ENCODE results near the gene GMPPB.
A peak's percentile ranks its signal among the peaks of the same experiment; 100 is the strongest.
"Not testable (repeated sequence)": the region's sequence is repeated elsewhere in the genome, so short reads cannot be mapped to it uniquely, and the experiment has no call there.

The GMPPB gene

GRCh38 chr3:49699281-49699979 is 24.3 kb downstream of the GMPPB start:
- DNase-seq: no peak
- in situ Hi-C loops (cut with MboI; ENCODE audit: low pct_unique_long_range_greater_than_20kb, low sequenced_read_pairs): no loop called here

DNA sequence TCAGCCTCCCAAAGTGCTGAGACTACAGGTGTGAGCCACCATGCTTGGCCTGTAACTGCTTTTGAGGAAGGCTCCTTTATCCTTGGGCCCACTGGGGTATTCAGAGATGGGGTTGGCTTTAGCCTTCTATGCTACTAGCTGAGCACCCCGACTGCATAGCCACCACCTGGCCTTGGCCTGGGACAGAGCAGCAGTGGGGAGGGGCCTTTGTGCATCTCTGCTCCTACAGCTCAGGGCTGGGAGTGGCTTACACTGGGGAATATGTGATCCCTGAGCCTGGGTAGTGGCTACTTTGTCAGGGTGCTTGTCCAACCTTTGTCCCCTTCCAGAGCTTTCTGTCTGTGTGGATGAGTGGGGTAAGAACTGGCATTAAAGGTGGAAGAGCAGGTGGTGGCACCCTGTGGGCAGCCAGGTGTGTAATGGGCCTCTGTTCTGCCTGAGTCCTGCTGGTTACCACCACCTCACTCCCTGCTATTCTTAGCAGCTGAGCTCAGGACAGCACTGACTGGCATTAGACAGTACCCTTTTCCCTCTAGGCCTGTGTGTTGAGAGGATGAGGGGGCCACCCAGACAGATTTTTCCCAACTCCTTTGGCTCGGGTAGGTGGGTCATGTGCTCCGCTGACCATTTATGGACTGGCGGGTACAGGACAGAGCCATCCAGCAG is 28.3 kb downstream of the GMPPB start:
- DNase-seq; in situ Hi-C loops (cut with MboI; ENCODE audit: low pct_unique_long_range_greater_than_20kb, low sequenced_read_pairs): not testable (repeated sequence)

- DNase-seq; in situ Hi-C loops (cut with MboI; ENCODE audit: low pct_unique_long_range_greater_than_20kb, low sequenced_read_pairs): not testable (repeated sequence)
Measured at GRCh38 chr3:49694409-49695070, 29.2 kb downstream of the GMPPB start.

- in situ Hi-C loops (cut with MboI; ENCODE audit: low pct_unique_long_range_greater_than_20kb, low sequenced_read_pairs); DNase-seq: not testable (repeated sequence)
Measured at GRCh38 chr3:49691481-49691880, 32.3 kb downstream of the GMPPB start.

DNA sequence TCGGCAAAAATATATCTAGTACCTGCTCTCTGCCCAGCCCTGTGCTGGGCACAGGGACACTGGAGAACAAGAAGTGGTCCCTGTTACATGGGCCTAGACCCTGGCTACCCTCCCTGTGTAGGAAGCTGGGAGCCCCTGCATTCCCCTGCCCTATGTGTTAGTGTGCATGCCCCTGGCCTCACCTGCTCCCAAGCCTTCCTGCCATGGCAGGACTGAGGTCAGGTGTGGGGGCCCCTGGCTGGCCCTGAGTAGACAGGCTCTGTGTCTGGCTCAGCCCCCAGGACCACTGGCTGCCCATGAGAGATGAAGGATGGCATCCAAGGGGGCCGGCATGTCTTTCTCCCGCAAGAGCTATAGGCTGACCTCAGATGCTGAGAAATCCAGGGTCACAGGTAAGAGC is 32.9 kb downstream of the GMPPB start:
- DNase-seq; in situ Hi-C loops (cut with MboI; ENCODE audit: low pct_unique_long_range_greater_than_20kb, low sequenced_read_pairs): not testable (repeated sequence)

DNA sequence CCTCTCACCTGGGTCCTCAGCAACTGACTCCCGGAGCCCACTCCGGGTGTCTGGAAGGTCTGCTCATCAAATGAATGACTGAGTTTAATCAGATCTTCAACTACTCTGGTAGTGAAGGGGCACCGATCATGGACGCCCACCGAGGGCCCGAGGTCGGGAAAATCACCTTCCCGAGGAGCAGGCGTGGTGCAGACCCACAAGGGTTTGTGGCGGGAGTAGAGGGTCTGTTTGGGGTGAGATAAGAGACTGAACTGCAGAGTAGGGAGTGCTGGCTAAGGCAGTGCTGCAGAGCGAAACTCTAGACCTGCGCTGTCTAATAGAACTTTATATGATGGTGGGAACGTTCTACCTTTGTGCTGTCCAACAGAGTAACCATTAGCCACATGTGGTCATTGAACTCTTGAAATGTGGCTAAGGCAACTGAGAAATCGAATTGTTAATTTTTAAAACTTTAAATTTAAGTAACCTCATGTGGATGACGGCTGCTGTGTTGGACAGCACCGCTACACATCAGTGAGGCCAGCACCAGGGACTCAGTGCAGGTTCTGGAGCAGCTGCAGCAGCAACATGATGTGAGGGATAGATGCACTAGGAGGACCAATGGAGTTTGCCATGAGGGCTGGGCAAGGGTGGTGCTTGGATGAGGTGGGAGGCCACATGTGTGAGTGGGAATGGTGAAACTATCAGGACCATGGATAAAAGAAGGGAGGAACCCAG is 33.7 kb downstream of the GMPPB start:
- in situ Hi-C loops (cut with MboI; ENCODE audit: low pct_unique_long_range_greater_than_20kb, low sequenced_read_pairs); DNase-seq: not testable (repeated sequence)

DNA sequence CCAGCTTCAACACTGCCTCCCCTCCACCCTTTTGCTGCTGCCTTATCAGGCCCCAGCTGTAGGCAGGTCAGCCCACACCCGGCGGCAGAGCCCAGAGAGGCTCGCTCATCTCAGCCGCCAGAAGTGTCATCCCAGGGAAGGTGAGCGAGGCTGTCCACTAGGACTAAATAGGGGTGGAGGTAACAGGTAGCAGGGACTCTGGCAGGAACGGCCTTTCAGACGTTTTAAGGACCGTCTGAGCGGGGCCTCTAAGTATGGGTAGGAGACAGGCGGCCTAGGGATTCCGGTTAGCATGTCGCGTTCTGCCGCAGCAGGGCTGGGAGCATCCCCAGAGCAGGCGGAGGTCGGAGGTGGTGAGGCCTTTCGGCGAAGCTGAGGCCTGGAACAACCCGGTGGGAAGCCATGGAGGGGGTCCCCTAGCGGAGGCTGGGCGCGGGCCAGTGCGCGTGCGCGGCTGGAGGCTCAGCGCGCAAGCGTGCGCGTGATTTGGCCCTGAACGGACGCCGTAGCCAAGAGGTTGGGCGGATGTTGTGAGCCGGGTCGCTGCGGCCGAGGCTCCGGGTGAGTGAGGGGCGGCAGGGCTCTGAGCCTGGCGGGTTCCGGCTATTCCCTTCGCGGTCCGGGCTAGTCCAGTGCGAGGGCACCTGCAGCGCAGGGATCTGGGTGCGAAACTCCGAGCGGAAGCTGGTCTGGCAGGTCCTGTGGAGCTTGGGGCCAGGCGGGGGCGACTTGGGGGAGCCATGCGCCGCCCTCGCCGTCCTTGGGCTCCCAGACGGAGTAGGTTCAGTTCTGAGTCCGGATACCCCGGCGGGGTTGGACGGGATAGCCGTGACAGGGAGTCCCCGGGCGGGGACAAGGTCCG is 34.5 kb downstream of the GMPPB start, which contains the start of the genes MST1 and RNF123:
TSS of gene MST1 (minus strand) at position 429 of the 862 bp plus-strand sequence. CDS start 783 bp downstream, outside the sequence.
TSS of gene RNF123 (plus strand) at position 512 of the 862 bp plus-strand sequence. CDS start 1,609 bp downstream, outside the sequence.
- in situ Hi-C loops (cut with MboI; ENCODE audit: low pct_unique_long_range_greater_than_20kb, low sequenced_read_pairs): no loop called here
- DNase-seq: peak; percentile 92

DNA sequence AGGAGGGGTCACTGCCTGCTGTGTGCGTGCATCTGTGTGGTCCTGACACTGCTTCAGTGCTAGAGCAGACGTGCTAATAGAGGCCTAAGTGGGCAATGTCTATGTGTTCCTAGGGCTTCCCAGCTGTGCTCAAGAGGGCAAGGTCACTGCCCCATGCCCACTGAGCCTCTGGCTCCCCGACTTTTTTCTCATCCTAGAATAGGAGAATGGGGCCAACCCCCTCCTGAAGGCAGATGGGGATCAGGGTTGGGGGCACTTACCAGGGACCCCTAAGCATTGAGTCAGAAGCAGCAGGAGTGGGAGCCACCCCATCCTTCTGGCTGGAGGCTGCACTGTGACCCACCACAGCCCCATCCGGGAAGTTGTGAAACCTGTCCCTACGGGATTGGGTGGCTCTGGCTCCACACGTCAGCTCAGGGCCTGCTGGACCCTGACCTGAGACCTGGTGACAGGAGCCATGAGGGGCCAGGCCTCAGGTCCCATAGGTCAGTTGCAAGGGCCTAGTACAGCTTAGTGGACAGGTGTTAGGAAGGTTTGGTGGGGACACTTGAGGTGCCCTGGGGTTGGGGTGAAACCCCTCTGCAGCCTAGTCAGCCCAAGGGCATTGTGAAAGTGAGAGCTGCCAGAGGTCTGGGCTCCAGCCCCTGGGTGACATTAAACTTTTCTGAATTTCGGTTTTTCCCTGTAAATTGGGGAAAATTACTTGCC is 35.3 kb downstream of the GMPPB start:
- DNase-seq; in situ Hi-C loops (cut with MboI; ENCODE audit: low pct_unique_long_range_greater_than_20kb, low sequenced_read_pairs): not testable (repeated sequence)

DNA sequence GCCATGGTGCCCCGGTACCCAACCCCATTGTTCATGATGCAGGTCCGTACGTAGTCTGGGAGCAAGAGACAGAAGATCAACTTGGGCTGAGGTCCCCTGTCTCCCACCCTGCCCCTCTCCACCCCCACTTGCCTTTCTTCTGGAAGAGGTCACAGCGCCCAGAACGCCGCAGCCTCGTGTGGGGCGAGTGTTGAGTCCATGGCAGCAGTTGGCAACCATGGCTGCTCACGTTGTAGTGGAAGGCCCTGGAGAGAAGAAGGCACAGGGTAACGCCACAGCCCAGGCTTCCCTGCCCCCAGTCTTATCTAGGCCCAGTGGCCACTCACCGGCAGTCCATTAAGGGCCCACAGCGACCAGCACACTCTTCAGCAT is 36.3 kb downstream of the GMPPB start:
- DNase-seq; in situ Hi-C loops (cut with MboI; ENCODE audit: low pct_unique_long_range_greater_than_20kb, low sequenced_read_pairs): not testable (repeated sequence)

GRCh38 chr3:49686769-49687423 is 36.9 kb downstream of the GMPPB start:
- DNase-seq; in situ Hi-C loops (cut with MboI; ENCODE audit: low pct_unique_long_range_greater_than_20kb, low sequenced_read_pairs): not testable (repeated sequence)

- DNase-seq; in situ Hi-C loops (cut with MboI; ENCODE audit: low pct_unique_long_range_greater_than_20kb, low sequenced_read_pairs): not testable (repeated sequence)
Measured at GRCh38 chr3:49686346-49686745, 37.4 kb downstream of the GMPPB start.

- DNase-seq; in situ Hi-C loops (cut with MboI; ENCODE audit: low pct_unique_long_range_greater_than_20kb, low sequenced_read_pairs): not testable (repeated sequence)
Measured at GRCh38 chr3:49685846-49686245, 37.9 kb downstream of the GMPPB start.

DNA sequence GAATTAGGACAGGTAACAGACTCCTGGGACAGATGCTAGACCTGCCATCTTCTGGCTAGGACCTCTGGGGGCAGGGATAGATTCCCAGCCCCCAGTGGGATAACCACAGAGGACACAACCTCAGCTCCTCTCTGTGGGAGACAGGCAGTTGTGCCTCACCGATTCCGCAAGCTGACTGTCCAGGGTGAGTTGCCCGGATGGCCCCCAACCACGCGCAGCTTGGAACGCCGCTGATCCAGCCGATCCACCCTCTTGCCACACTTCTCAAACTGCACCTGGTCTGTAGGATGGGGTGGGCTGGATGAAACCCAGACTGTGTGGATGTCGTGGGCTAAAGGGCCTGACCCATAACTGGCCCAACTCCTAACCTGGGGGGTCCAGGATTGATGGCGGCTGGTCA is 38.6 kb downstream of the GMPPB start:
- DNase-seq; in situ Hi-C loops (cut with MboI; ENCODE audit: low pct_unique_long_range_greater_than_20kb, low sequenced_read_pairs): not testable (repeated sequence)

DNA sequence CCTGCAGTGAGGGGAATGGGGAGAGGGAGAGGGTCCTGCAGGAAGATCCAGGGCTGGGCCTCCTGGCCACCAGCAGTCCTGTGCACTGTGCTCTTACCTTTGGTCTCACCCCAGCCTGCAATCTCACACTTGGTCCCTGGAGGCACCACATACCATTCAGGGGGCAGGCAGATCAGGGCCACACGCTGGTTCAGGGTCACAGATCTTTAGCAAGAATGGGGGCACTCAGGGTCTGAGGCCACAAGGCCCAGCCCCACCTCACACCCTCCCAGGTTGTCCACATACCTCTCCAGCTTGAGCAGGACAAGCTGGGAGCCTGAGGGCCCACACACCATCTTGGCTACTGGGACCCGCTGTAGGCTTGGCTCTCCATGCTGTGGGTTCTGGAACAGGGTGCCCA is 39.3 kb downstream of the GMPPB start:
- DNase-seq; in situ Hi-C loops (cut with MboI; ENCODE audit: low pct_unique_long_range_greater_than_20kb, low sequenced_read_pairs): not testable (repeated sequence)

DNA sequence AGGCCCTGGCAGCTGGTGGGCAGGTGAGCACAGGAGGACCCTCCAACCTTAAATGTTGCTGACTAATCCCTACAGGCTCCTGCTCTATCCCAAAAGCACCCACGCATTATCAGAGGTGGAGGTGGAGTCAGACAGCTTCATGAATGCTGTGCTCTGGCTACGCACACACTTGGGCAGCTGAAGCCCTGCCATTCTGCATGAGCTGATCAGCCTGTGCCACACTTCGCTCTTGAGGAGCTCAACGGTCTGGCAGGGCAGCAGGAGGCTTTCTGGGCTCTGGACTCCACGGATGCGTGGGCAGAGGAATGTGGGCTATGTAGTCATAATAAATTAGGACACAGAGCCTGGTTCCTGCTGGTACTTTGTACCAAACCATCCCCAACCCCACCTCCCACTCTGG is 40.6 kb downstream of the GMPPB start:
- no peak for DNase-seq
- in situ Hi-C loops (cut with MboI; ENCODE audit: low pct_unique_long_range_greater_than_20kb, low sequenced_read_pairs): no loop called here

DNA sequence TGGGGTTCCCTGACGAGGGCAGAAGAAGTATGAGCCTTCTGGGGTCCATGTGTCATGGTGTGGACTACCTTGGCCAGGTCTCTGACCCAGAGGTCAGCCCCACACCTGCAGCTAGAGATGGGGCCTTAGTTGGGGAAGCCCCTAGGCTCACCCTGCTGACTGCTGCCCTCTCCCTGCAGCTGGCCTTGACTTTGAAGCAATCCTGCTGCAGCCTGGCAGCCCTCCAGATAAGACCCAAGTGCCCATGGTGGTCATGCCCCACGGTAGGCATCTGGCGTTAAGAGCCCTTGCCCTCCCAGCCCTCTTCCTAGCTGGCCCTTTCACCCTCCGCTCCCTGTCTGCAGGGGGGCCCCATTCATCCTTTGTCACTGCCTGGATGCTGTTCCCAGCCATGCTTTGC is 42.2 kb downstream of the GMPPB start:
- no peak for DNase-seq
- in situ Hi-C loops (cut with MboI; ENCODE audit: low pct_unique_long_range_greater_than_20kb, low sequenced_read_pairs): no loop called here

GRCh38 chr3:49681232-49681522 is 42.6 kb downstream of the GMPPB start:
- no peak for DNase-seq
- in situ Hi-C loops (cut with MboI; ENCODE audit: low pct_unique_long_range_greater_than_20kb, low sequenced_read_pairs): no loop called here
